Activated T-helper 1 cell treated with Interleukin-2 at 50 U/mL for 16 hours (primary cell): ENCODE data around the gene RAD51B.
"Not testable (repeated sequence)": the region's sequence is repeated elsewhere in the genome, so short reads cannot be mapped to it uniquely, and the experiment has no call there.

Experiments
- DNase-seq: peaks from one replicate; pipeline ENCODE4 v3.0.0-alpha.2; 2020; ENCODE audit warnings: low read depth

The RAD51B gene

GRCh38 chr14:67984274-67984673, 164.7 kb downstream of the RAD51B start:
- DNase-seq: no peak

GRCh38 chr14:67986131-67986841, 166.7 kb downstream of the RAD51B start:
- DNase-seq: no peak

DNA sequence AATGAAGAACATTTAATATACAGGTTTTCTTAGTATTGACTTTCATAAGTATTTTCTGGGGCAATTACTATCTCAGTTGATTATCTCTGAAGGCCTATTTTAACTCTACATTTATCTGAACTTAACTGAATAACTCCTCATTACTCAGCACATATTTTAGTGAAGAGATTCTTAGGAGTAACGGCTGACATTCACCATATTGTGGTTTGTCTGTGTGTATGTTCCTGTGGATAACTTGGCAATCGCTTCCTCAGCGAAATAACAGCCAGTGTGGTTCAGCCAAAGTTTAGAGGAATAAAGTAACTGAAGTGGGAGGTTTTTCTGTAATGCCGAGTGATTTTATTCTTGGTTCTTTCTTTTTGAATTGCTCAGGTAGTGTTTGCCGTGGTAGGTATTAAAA, 168.0 kb downstream of the RAD51B start:
- no peak for DNase-seq

GRCh38 chr14:67988210-67988609, 168.6 kb downstream of the RAD51B start:
- not testable (repeated sequence) for DNase-seq

DNA sequence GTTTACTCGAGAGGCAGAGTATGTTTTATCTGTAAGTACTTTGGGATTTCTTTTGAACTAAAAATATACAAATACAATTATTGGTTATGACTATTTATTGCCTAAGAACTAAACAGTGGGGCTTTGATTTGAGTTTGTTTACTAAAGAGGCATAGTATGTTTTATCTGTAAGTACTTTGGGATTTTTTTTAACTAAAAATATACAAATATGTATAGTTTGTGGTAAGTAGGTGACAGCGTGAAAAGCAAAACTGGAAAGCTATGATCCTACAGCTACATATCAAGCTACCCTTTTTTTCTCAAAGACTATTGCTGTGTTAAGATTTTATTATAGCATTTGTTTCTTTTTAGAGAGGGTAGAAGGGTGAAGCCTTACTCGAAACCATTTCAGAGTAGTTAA, 171.0 kb downstream of the RAD51B start:
- no peak for DNase-seq

GRCh38 chr14:67994531-67994930, 175.0 kb downstream of the RAD51B start:
- no peak for DNase-seq

DNA sequence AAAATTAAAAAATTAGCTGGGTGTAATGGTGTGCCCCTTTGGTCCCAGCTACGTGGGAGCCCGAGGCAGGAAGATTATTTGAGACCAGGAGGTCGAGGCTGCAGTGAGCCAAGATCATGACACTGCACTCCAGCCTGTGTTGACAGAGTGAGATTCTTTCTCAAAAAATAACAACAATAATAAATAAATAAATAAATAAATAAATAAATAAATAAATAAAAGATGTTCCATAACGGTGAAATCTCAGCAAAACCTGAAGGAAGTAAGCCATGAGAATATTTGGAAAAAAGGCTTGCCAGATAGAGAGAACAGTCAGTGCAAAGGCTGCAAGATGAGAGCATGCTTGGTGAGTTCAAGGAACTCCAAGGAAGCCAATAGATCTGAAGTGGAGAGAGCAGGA, 176.7 kb downstream of the RAD51B start:
- no peak for DNase-seq

- DNase-seq: no peak
Observed at GRCh38 chr14:67998834-67999233, 179.3 kb downstream of the RAD51B start.

DNA sequence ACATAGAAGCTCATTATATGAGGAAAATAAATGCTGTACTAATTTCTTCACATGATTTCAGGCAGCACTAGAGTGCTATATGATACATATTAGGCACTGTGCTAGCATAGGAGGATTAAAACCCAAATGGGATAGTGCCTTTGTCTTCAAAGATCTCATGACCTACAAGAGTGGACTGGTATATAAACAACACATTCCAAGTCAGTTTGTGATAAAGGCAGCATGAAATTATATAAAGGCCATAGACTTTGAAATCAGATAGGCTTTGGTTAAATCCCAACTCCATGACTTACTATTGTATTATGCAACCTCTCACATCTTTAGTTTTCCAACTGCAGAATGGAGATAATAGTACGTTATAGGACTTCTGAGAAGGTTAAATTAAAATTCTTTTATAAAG, 179.7 kb downstream of the RAD51B start:
- DNase-seq: no peak

- no peak for DNase-seq
Observed at GRCh38 chr14:67999705-68000384, 180.3 kb downstream of the RAD51B start.

DNA sequence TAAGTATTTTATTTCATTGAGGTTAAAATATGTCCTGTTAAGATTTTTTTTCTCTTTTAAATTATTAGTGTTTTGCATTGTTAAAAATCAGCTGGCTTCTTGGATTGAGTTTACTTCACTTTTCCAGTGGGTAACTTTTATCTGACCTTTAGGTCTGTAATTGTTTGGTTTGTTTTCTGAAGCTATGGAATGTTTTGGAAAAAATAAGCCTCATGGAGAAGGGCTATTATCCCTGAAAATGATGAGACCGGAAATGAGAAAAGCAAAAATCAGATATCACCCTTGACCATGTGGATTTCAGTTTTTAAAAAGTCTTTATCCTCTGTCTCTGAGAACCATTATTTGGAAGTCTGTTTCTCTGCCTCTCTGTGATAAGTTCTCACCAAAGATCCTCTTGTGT, 180.9 kb downstream of the RAD51B start:
- DNase-seq: no peak

DNA sequence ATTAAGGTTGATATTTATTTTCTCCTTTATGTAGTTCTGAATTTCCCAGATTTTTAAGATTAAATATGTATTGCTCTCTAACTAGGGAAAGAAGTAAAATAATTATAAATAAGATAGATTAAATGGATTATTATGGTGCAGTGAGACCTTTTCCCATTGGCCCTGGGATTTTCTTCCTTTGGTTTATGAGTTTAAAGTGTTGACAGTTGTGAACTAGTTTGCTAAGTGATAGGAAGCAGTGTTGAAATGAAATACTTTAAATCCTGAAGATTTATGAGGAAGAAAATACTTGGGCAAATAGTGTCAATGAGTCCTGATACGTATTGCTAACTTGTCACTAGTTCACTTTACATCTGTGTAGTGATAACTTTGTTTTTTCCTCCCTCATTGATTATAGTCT, 188.9 kb downstream of the RAD51B start:
- DNase-seq: no peak

DNA sequence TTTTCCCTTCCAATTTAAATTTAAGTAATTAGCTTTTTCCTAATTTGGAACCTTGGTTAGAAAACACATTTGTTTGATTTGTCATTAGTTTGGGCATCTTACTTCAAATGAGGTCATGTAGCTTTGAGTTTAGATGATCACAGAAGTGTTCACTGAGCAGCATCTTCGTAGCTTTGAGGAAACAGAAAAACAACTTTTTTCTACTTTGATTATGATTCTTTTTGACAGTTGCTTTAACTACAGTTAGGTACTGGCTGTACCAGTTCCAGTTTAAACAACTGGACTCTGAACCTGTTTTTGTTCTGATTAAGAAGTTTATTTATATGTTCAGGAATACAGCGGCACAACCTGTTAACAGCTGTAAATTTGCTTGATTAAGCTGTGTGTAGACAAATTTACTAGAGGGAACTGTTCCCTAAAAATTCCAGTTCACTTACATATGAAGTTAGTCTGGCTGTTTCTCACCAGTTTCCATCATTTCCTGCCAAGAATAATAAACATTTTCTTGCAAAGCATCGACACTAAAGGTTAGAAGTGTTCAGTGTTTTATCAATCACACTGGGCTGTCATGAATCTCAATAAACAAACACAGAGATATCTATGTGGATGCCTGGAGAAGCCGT, 191.9 kb downstream of the RAD51B start:
- DNase-seq: no peak

DNA sequence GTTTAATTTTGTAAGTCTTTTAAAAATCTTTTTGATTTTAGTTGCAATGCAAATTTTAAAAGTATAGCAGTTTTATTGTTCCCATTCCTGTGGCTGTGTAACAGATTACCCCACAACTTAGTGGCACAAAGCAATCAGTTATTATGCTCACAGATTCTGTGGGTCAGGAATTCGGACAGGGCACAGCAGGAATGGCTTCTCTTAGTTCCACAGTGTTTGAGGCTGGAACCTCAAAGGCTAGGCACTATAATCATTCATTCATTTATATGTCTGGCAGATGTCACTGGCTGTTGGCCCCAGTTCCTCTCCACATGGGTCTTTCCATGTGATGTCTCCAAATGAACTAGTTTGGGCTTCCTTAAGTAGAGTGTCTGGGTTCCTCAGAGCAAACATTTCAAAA, 193.3 kb downstream of the RAD51B start:
- no peak for DNase-seq

GRCh38 chr14:68013326-68013725, 193.7 kb downstream of the RAD51B start:
- no peak for DNase-seq

GRCh38 chr14:68014771-68015170, 195.2 kb downstream of the RAD51B start:
- no peak for DNase-seq

- DNase-seq: no peak
Observed at GRCh38 chr14:68015356-68016254, 196.0 kb downstream of the RAD51B start.

DNA sequence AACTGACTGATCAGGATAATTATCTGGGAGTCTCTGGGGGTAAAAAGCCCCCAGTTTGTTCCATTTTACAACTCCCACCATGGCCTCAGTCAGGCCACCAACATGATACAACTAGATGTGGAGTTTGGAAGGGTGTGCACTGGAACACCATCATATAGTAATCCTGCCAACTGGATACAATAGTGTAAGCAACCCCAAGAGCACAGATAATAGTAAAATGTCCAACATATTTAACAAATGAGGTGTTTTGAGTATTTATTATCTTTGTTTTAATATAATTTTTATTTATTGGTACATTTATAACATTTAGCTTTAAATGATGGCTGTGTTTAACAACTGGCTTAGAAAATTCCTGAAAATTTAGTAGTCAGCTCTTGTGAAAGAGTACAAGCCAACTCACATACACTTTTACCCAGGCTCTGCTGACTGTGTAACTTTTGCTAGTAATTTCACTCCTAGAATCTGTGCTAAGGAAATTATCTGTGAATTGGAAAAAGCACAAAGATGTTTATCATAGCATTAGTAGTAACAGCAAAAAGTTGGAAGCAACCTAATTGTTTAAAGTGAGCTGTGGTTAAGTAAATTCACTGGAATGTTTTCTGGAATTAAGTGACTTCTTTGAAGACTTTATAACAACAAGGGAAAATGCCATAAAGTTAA, 196.8 kb downstream of the RAD51B start:
- no peak for DNase-seq

GRCh38 chr14:68018598-68018997, 199.0 kb downstream of the RAD51B start:
- DNase-seq: no peak

GRCh38 chr14:68020493-68020892, 200.9 kb downstream of the RAD51B start:
- DNase-seq: no peak

- no peak for DNase-seq
Observed at GRCh38 chr14:68020999-68021663, 201.6 kb downstream of the RAD51B start.
